H1 (cell line): ENCODE data around the gene FN3KRP. TPM values are rescaled to one million over a fixed set of nuclear protein-coding genes. Genes with fewer than 3 reads are reported as not detected.

ENCODE experiments used
- CTCF ChIA-PET: fragments of 300-600 bp; sonication (Branson Sonifier 250); formaldehyde crosslinking; loops from one replicate; lab custom pipeline; 2021; ENCODE audit not compliant: partially characterized antibody; lab: Charles Lee
- POLR2A ChIA-PET: fragments of 300-600 bp; sonication (Branson Sonifier 250); formaldehyde crosslinking; loops from one replicate; lab custom pipeline; 2021; ENCODE audit warnings: inconsistent platforms; ENCODE audit not compliant: partially characterized antibody; lab: Charles Lee
- DNase-seq, 2 experiments: peaks; one replicate each; pipeline versions ENCODE4 v3.0.0 to v3.0.0-alpha.2; 2010 to 2022; ENCODE audit warnings: low spot score in 2 of 2, low read depth in 1 of 2, mixed read lengths in 1 of 2
- FAIRE-seq: peaks from 2 replicates; lab custom pipeline; 2011; peaks lifted over from hg19 to GRCh38; lab: Jason Lieb, UNC
- H2AFZ ChIP-seq: 2 replicates; pipeline ENCODE4 v1.8.1; 2012; ENCODE audit warnings: low read length, inconsistent platforms
- H2AK5ac ChIP-seq: 2 replicates; pipeline ENCODE4 v1.6.1; 2013; ENCODE audit warnings: low read depth, low read length
- H2BK120ac ChIP-seq: replicated peaks from 2 replicates; pipeline ENCODE3; 2013; ENCODE audit warnings: low read depth, low read length, inconsistent platforms
- H2BK12ac ChIP-seq: 2 replicates; pipeline ENCODE4 v1.6.1; 2013; ENCODE audit warnings: low read depth, low read length
- H2BK15ac ChIP-seq: 2 replicates; pipeline ENCODE4 v1.6.1; 2013; ENCODE audit warnings: low read length
- H2BK20ac ChIP-seq: 2 replicates; pipeline ENCODE4 v1.6.1; 2013; ENCODE audit warnings: low read length
- H2BK5ac ChIP-seq: 2 replicates; pipeline ENCODE4 v1.6.1; 2013; ENCODE audit warnings: low read depth, low read length
- H3K14ac ChIP-seq: 2 replicates; pipeline ENCODE4 v1.6.1; 2013; ENCODE audit warnings: inconsistent platforms; ENCODE audit not compliant: insufficient read length
- H3K18ac ChIP-seq: 2 replicates; pipeline ENCODE4 v1.6.1; 2013; ENCODE audit warnings: low read length; ENCODE audit errors: extremely low read depth
- H3K23ac ChIP-seq: 2 replicates; pipeline ENCODE4 v1.6.1; 2013; ENCODE audit warnings: inconsistent platforms; ENCODE audit not compliant: insufficient read length
- H3K23me2 ChIP-seq: 2 replicates; pipeline ENCODE4 v1.6.1; 2013; ENCODE audit warnings: low read depth, low read length
- H3K27ac ChIP-seq: 2 replicates; pipeline ENCODE4 v1.6.1; 2011; ENCODE audit warnings: low read depth, low read length, inconsistent platforms
- H3K27me3 ChIP-seq, 4 experiments: replicated peaks in 1 of 4; 1 replicate in 1 of 4; 2 replicates in 3 of 4; pipeline versions ENCODE4 v1.6.1 to v1.8.1; 2011 to 2013; ENCODE audit warnings: low read length in 3 of 4, mild to moderate bottlenecking in 3 of 4, inconsistent platforms in 2 of 4, mixed read lengths in 2 of 4, moderate library complexity in 1 of 4; ENCODE audit not compliant: control insufficient read depth in 3 of 4, insufficient read depth in 3 of 4; ENCODE audit errors: extremely low read depth in 1 of 4
- H3K36me3 ChIP-seq, 4 experiments: 2 replicates each; pipeline versions ENCODE4 v1.6.1 to v1.8.1; 2011 to 2013; ENCODE audit warnings: mild to moderate bottlenecking in 4 of 4, low read length in 3 of 4, moderate library complexity in 2 of 4, control low read depth in 1 of 4, inconsistent platforms in 1 of 4; ENCODE audit not compliant: insufficient read depth in 4 of 4, control insufficient read depth in 2 of 4
- H3K4ac ChIP-seq: replicated peaks from 2 replicates; pipeline ENCODE3; 2013; ENCODE audit warnings: low read length, low read depth, mixed read lengths, inconsistent platforms; ENCODE audit not compliant: insufficient read length
- H3K4me1 ChIP-seq, 4 experiments: replicated peaks in 1 of 4; 1 replicate in 1 of 4; 2 replicates in 3 of 4; pipeline versions ENCODE4 v1.6.1 to v1.8.1; 2011 to 2013; ENCODE audit warnings: low read length in 3 of 4, inconsistent platforms in 2 of 4, mixed read lengths in 1 of 4; ENCODE audit not compliant: insufficient read depth in 4 of 4, control insufficient read depth in 3 of 4
- H3K4me2 ChIP-seq, 2 experiments: 2 replicates each; pipeline versions ENCODE4 v1.6.1 to v1.8.1; 2011 to 2013; ENCODE audit warnings: low read depth in 2 of 2, low read length in 2 of 2, control low read depth in 1 of 2, inconsistent platforms in 1 of 2, mild to moderate bottlenecking in 1 of 2; ENCODE audit not compliant: insufficient read depth in 1 of 2
- H3K4me3 ChIP-seq, 4 experiments: fragments of 200-600, 300-600 bp in 1 of 4; sonication (generic), shearing (Covaris generic), sonication (Bioruptor Twin) in 1 of 4; 2 replicates each; pipeline versions ENCODE4 v1.5.1 to v1.8.1; 2011 to 2016; ENCODE audit warnings: low read length in 4 of 4, low read depth in 3 of 4, control low read depth in 2 of 4, inconsistent platforms in 2 of 4, mild to moderate bottlenecking in 2 of 4, mixed read lengths in 1 of 4, moderate library complexity in 1 of 4; ENCODE audit not compliant: insufficient read depth in 2 of 4; ENCODE audit errors: extremely low read depth in 1 of 4
- H3K56ac ChIP-seq: replicated peaks from 2 replicates; pipeline ENCODE3; 2013; ENCODE audit warnings: low read depth, mild to moderate bottlenecking, mixed read lengths, low read length, inconsistent platforms; ENCODE audit not compliant: insufficient read length
- H3K79me1 ChIP-seq: 2 replicates; pipeline ENCODE4 v1.6.1; 2013; ENCODE audit warnings: low read depth, low read length, control low read depth
- H3K79me2 ChIP-seq, 2 experiments: 2 replicates each; pipeline versions ENCODE4 v1.6.1 to v1.8.1; 2012 to 2013; ENCODE audit warnings: low read length in 2 of 2, mild to moderate bottlenecking in 2 of 2, inconsistent platforms in 1 of 2; ENCODE audit not compliant: insufficient read depth in 2 of 2, control insufficient read depth in 1 of 2
- H3K9ac ChIP-seq, 4 experiments: replicated peaks in 1 of 4; 1 replicate in 1 of 4; 2 replicates in 3 of 4; pipeline versions ENCODE4 v1.6.1 to v1.8.1; 2011 to 2013; ENCODE audit warnings: low read depth in 3 of 4, low read length in 3 of 4, control low read depth in 2 of 4, mild to moderate bottlenecking in 2 of 4, moderate library complexity in 2 of 4, inconsistent platforms in 1 of 4; ENCODE audit errors: extremely low read depth in 1 of 4
- H3K9me3 ChIP-seq, 2 experiments: 2 replicates each; pipeline versions ENCODE4 v1.6.1 to v1.8.1; 2012 to 2013; ENCODE audit warnings: mild to moderate bottlenecking in 2 of 2, moderate library complexity in 2 of 2, control low read depth in 1 of 2, inconsistent platforms in 1 of 2, low read depth in 1 of 2, low read length in 1 of 2, mixed read lengths in 1 of 2; ENCODE audit not compliant: insufficient read depth in 2 of 2
- H4K20me1 ChIP-seq, 2 experiments: replicated peaks in 1 of 2; 2 replicates each; pipeline versions ENCODE3 to v1.8.1; 2011 to 2013; ENCODE audit warnings: inconsistent platforms in 2 of 2, low read length in 2 of 2, mild to moderate bottlenecking in 1 of 2; ENCODE audit not compliant: insufficient read depth in 2 of 2, control insufficient read depth in 1 of 2
- H4K5ac ChIP-seq: 2 replicates; pipeline ENCODE4 v1.6.1; 2013; ENCODE audit warnings: low read length, low read depth, mixed read lengths, inconsistent platforms; ENCODE audit not compliant: insufficient read length
- H4K8ac ChIP-seq: 2 replicates; pipeline ENCODE4 v1.8.0; 2013; ENCODE audit warnings: mild to moderate bottlenecking, moderate library complexity, low read length, inconsistent platforms; ENCODE audit not compliant: insufficient read depth; ENCODE audit errors: extremely low read depth
- H4K91ac ChIP-seq: replicated peaks from 2 replicates; pipeline ENCODE3; 2013; ENCODE audit warnings: low read length, mixed read lengths, inconsistent platforms; ENCODE audit not compliant: insufficient read length
- CTBP2 ChIP-seq: IDR thresholded peaks from 2 replicates; pipeline ENCODE4 v1.7.0; 2011; ENCODE audit warnings: borderline replicate concordance, mild to moderate bottlenecking, moderate library complexity, mixed read lengths, low read length; ENCODE audit not compliant: insufficient read depth, insufficient read length
- GTF2F1 ChIP-seq: IDR thresholded peaks from 2 replicates; pipeline ENCODE4 v1.6.1; 2012; ENCODE audit warnings: low read depth, low read length, improper control_type of control experiment, borderline replicate concordance
- KDM5A ChIP-seq: fragments of 200-600 bp; IDR thresholded peaks from 2 replicates; pipeline ENCODE4 v1.7.1; 2012; ENCODE audit warnings: mild to moderate bottlenecking, low read length, inconsistent platforms, mixed read lengths
- POLR2AphosphoS5 ChIP-seq: IDR thresholded peaks from 2 replicates; pipeline ENCODE4 v1.6.1; 2011; ENCODE audit warnings: low read depth, low read length
- RAD21 ChIP-seq, 2 experiments: IDR thresholded peaks in 1 of 2; conservative IDR thresholded peaks in 1 of 2; 2 replicates each; pipeline ENCODE4 v1.6.1; 2011; ENCODE audit warnings: low read depth in 2 of 2, low read length in 2 of 2, improper control_type of control experiment in 1 of 2, inconsistent platforms in 1 of 2, mild to moderate bottlenecking in 1 of 2, moderate library complexity in 1 of 2
- RFX5 ChIP-seq: IDR thresholded peaks from 2 replicates; pipeline ENCODE4 v1.6.1; 2011; ENCODE audit warnings: low read depth, low read length, improper control_type of control experiment, borderline replicate concordance
- SAP30 ChIP-seq: fragments of 300-600 bp; sonication (generic); IDR thresholded peaks from 2 replicates; pipeline ENCODE4 v1.7.1; 2012; ENCODE audit warnings: low read length, moderate library complexity, mild to moderate bottlenecking, inconsistent platforms; ENCODE audit not compliant: insufficient read depth, insufficient replicate concordance
- SRF ChIP-seq: IDR thresholded peaks from 2 replicates; pipeline ENCODE4 v1.6.1; 2011; ENCODE audit warnings: mild to moderate bottlenecking, low read depth, low read length, moderate library complexity
- TAF1 ChIP-seq: IDR thresholded peaks from 2 replicates; pipeline ENCODE4 v1.6.1; 2011; ENCODE audit warnings: mild to moderate bottlenecking, low read depth, low read length
- TCF12 ChIP-seq: IDR thresholded peaks from 2 replicates; pipeline ENCODE4 v1.6.1; 2011; ENCODE audit warnings: low read depth, mild to moderate bottlenecking, low read length
- TEAD4 ChIP-seq: IDR thresholded peaks from 2 replicates; pipeline ENCODE4 v1.6.1; 2012; ENCODE audit warnings: low read depth, low read length, inconsistent platforms, mixed read lengths
- ZNF274 ChIP-seq: IDR thresholded peaks from 2 replicates; pipeline ENCODE4 v1.7.0; 2012; ENCODE audit warnings: low read length, borderline replicate concordance; ENCODE audit errors: extremely low read depth
- WGBS, 2 experiments: shearing (Covaris generic) in 1 of 2; methylation state at CpG; one replicate each; pipeline versions ENCODE4 v1.1.6 to v1.1.7; 2013 to 2015; ENCODE audit warnings: low lambda C conversion rate in 2 of 2, mixed read lengths in 2 of 2, inconsistent platforms in 1 of 2, low coverage in 1 of 2, missing lambda C conversion rate in 1 of 2; ENCODE audit not compliant: insufficient replicate concordance in 2 of 2, insufficient coverage in 1 of 2, insufficient read length in 1 of 2; ENCODE audit errors: extremely low coverage in 1 of 2, missing lambda C conversion rate in 1 of 2; 5-methylcytosine and 5-hydroxymethylcytosine counted together
- polyA plus RNA-seq, 7 experiments: library from polyadenylated mRNA; depleted of rRNA in 3 of 7; stranded (reverse) in 5 of 7; unstranded in 2 of 7; fragments of >200 nt in 5 of 7; fragments of 200-250 nt in 2 of 7; gene quantifications; 1 replicate in 5 of 7; 2 replicates in 1 of 7; 4 replicates in 1 of 7; pipeline versions ENCODE4 v1.2.1 to v1.2.3, GENCODE V29; 2011 to 2013; ENCODE audit warnings: missing spikeins in 2 of 7, mixed read lengths in 2 of 7
- total RNA-seq: library from RNA; stranded (reverse); fragmentation: NEBNext Ultra II Directional; extraction: Animal tissue kit (Norgen Biotek cat#: 25700); gene quantifications from 2 replicates; pipeline ENCODE4 v1.2.1, GENCODE V29; 2021

The FN3KRP gene
- total and polyA plus RNA-seq, 2 of the 8 experiments (the other 6 are each of a cell fraction or from before 2014, with no cell fraction given) = 18.1 to 21.4 TPM

- Histone ChIP-seq H3K36me3 (no peaks in the 10 kb centered on the region), H3K4me3 (no peak overlapping the region), H2BK20ac (no peak overlapping the region), H2AFZ (peak overlapping the region; percentile 64; the same call in 1 of the 2 replicates), H2BK15ac (0 out of 2 replicates have a peak overlapping the region, but pooled peaks have one; percentile 46), H3K18ac (no peak overlapping the region), H4K91ac (peak overlapping the region; percentile 74), H3K4me1 (peaks cover 0 to 9% (median 2%) of the 10 kb centered on the region in 4 experiments; a peak in 3 of 7 replicates), H2BK5ac (no peak overlapping the region; the same call in 1 of the 2 replicates), H3K9me3 (no peaks in the 10 kb centered on the region), H3K27me3 (no peaks in the 10 kb centered on the region; a peak in 2 of 7 replicates), H3K9ac (no peak overlapping the region), H3K27ac (no peak overlapping the region), H2BK12ac (no peak overlapping the region), H4K8ac (peak overlapping the region; percentile 91), H3K56ac (no peak overlapping the region), H4K5ac (peak overlapping the region; percentile 33), H3K14ac (no peak overlapping the region), H3K4ac (peak overlapping the region; percentile 78), H3K79me1 (no peaks in the 10 kb centered on the region; the same call in 1 of the 2 replicates), H4K20me1 (peaks cover 0 to 3% of the 10 kb centered on the region in 2 experiments), H3K79me2 (no peaks in the 10 kb centered on the region), H3K23me2 (peaks cover 5% of the 10 kb centered on the region; the same call in 1 of the 2 replicates), H3K4me2 (no peak overlapping the region), H3K23ac (no peak overlapping the region), H2AK5ac (no peak overlapping the region), H2BK120ac (no peak overlapping the region)
- CTCF ChIA-PET = interaction anchor here (0.6 to 4.7 kb wide), 38 partner anchors 8 to 1259 kb away, joined by 3 to 50 read pairs (median 4); partner anchors contain the start of gene FN3KRP
- no peak for FAIRE-seq
- DNase-seq = no peak
- POLR2A ChIA-PET = interaction anchor here (0.6 to 1.5 kb wide), 6 partner anchors 10 to 89 kb away, joined by 3 to 4 read pairs (median 3); no protein-coding TSS in a partner anchor
- 70% methylated on average over 14 of the region's 16 CpGs; no CpG with 5 or more reads in 1 of the 2 experiments for WGBS, 2 experiments
- TF ChIP-seq ZNF274 = no peak
- no peak for TF ChIP-seq SRF
- no peak for TF ChIP-seq RAD21 (IDR thresholded peaks at IDR 0.05 in 1 of 2, conservative IDR thresholded peaks at IDR 0.05 in 1 of 2; ENCODE audit: low read depth in 2 of 2, low read length in 2 of 2)
- TF ChIP-seq SAP30 = no peak
- no peak for TF ChIP-seq KDM5A
- TF ChIP-seq TCF12 = no peak
- TF ChIP-seq GTF2F1 = no peak
- no peak for TF ChIP-seq POLR2AphosphoS5
- no peak for TF ChIP-seq TAF1
- no peak for TF ChIP-seq CTBP2
- no peak for TF ChIP-seq TEAD4
- TF ChIP-seq RFX5 = no peak
These were observed 48.4 kb upstream of the FN3KRP start for GRCh38 chr17:82668024-82668630.
